Measurements from ENCODE around the gene ABCC8.

DNA sequence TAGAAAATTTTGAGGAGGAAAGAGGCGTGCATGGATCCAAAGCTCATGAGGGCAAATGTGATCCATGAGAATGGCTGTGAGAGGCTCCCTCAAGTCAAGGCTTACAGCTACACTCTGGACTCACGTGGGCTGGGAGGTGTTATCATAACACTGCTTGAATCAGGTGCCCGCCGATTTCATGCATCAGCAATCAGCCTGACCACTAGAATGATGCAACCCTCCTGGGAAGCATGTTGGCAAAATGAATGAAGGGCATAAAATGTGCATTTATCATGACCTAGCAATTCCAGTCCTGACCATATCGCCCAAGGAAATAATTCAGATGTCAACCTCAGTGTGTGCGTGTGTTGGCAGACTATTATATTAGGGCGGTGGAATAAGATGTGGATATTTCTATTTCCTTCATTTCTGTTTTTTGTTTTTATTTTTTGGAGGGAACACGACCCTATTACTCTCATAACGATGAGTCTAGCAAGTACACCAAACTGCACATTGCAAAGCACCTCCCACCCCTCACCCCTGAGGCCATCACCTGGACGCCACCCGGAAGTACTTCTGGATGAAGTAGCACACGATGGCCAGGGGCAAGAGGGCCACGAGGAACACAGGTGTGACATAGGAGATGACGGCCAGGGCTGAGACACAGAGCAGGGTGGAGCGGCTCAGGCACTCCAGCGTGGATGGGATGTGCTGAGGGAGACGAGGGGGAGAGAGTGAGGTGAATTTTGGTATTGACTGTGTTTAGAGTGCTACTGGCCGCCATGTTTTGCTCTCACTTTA lies 72.5 kb downstream of the ABCC8 start:
- no peak for TF ChIP-seq POLR2A (IDR thresholded peaks at IDR 0.05; ENCODE audit: low read length)
- no peak for TF ChIP-seq GATA1 (IDR thresholded peaks at IDR 0.05; ENCODE audit: low read depth, low read length)

Measured in erythroblast (primary cell).